ENCODE results near the gene SYTL1.

Gene SYTL1

DNA sequence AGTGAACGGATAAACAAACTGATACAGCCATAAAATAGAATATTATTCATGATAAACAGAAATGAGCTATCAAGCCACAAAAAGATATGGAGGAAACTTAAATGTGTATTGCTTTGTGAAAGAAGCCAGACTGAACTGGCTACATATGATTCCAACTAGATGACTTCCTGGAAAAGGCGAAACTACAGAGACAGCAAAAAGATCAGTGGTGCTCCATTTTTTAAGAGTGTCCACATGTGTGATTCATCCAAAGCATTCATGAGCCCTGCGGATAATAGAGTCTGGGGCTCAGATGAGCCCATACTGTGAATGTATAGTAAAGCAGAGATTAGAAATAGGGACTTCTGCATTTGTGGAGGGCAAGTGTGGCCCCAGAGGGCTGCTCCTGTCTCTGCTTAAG lies 27.7 kb upstream of the SYTL1 start:
- no peak for TF ChIP-seq GABPA (IDR thresholded peaks at IDR 0.05; ENCODE audit: low read depth)
- TF ChIP-seq, protein P1, sequence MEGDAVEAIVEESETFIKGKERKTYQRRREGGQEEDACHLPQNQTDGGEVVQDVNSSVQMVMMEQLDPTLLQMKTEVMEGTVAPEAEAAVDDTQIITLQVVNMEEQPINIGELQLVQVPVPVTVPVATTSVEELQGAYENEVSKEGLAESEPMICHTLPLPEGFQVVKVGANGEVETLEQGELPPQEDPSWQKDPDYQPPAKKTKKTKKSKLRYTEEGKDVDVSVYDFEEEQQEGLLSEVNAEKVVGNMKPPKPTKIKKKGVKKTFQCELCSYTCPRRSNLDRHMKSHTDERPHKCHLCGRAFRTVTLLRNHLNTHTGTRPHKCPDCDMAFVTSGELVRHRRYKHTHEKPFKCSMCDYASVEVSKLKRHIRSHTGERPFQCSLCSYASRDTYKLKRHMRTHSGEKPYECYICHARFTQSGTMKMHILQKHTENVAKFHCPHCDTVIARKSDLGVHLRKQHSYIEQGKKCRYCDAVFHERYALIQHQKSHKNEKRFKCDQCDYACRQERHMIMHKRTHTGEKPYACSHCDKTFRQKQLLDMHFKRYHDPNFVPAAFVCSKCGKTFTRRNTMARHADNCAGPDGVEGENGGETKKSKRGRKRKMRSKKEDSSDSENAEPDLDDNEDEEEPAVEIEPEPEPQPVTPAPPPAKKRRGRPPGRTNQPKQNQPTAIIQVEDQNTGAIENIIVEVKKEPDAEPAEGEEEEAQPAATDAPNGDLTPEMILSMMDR (IDR thresholded peaks at IDR 0.05; ENCODE audit: insufficient read depth, low read length): no peak
- TF ChIP-seq, protein P2, sequence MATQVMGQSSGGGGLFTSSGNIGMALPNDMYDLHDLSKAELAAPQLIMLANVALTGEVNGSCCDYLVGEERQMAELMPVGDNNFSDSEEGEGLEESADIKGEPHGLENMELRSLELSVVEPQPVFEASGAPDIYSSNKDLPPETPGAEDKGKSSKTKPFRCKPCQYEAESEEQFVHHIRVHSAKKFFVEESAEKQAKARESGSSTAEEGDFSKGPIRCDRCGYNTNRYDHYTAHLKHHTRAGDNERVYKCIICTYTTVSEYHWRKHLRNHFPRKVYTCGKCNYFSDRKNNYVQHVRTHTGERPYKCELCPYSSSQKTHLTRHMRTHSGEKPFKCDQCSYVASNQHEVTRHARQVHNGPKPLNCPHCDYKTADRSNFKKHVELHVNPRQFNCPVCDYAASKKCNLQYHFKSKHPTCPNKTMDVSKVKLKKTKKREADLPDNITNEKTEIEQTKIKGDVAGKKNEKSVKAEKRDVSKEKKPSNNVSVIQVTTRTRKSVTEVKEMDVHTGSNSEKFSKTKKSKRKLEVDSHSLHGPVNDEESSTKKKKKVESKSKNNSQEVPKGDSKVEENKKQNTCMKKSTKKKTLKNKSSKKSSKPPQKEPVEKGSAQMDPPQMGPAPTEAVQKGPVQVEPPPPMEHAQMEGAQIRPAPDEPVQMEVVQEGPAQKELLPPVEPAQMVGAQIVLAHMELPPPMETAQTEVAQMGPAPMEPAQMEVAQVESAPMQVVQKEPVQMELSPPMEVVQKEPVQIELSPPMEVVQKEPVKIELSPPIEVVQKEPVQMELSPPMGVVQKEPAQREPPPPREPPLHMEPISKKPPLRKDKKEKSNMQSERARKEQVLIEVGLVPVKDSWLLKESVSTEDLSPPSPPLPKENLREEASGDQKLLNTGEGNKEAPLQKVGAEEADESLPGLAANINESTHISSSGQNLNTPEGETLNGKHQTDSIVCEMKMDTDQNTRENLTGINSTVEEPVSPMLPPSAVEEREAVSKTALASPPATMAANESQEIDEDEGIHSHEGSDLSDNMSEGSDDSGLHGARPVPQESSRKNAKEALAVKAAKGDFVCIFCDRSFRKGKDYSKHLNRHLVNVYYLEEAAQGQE (IDR thresholded peaks at IDR 0.05; ENCODE audit: insufficient replicate concordance, low read depth): no peak
- Histone ChIP-seq H3K27ac (replicated peaks) (no peak overlapping the region), H3K4me3 (replicated peaks; ENCODE audit: insufficient read depth, low read length) (no peak overlapping the region), H3K27me3 (ENCODE audit: insufficient read depth, poor library complexity, severe bottlenecking) (no peaks in the 10 kb centered on the region)
- no peak for DNase-seq (ENCODE audit: low read depth in 1 of 2, low spot score in 1 of 2)

DNA sequence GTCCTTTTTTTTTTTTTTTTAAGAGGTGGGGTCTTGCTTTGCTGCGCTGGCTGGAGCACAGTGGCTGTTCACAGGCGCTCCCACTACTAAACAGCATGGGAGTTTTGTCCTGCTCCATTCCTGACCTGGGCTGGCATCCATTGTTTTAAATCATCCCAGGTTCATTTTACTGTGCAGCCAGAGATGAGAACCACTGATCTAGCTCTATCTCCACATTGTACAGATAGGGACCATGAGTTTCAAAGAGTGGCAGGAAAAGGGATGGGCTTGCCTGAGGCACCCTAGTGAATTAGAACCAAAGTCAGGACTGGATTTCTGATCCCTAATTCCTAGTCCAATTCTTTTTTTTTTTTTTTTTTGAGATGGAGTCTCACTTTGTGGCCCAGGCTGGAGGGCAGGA lies 27.1 kb upstream of the SYTL1 start:
- TF ChIP-seq GABPA (IDR thresholded peaks at IDR 0.05; ENCODE audit: low read depth): no peak
- TF ChIP-seq, protein P2 (IDR thresholded peaks at IDR 0.05; ENCODE audit: insufficient replicate concordance, low read depth): no peak
- Histone ChIP-seq H3K27me3 (ENCODE audit: insufficient read depth, poor library complexity, severe bottlenecking) (no peaks in the 10 kb centered on the region), H3K4me3 (replicated peaks; ENCODE audit: insufficient read depth, low read length) (no peak overlapping the region), H3K27ac (replicated peaks) (no peak overlapping the region)
- DNase-seq (ENCODE audit: low read depth in 1 of 2, low spot score in 1 of 2): no peak

DNA sequence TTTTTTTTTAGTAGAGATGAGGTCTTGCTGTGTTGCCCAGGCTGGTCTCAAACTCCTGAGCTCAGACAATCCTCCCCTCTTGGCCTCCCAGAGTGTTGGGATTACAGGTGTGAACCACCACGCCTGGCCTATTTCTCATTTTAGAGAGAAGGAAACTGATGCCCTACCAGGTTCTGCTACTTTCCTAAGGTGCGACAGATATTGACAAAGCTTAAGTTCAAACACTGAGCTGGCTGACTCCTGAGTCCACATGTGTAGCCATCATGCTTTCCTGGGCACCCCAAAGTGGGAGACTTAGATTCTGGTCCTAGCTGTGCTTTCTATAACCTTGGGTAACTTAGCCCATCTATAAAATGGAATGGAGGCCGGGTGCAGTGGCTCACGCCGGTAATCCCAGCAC lies 25.0 kb upstream of the SYTL1 start:
- TF ChIP-seq SPI1 (IDR thresholded peaks at IDR 0.05; ENCODE audit: borderline replicate concordance, low read depth) (no peak), POLR2AphosphoS5 (IDR thresholded peaks at IDR 0.05; ENCODE audit: low read depth) (no peak), GABPA (IDR thresholded peaks at IDR 0.05; ENCODE audit: low read depth) (no peak)
- TF ChIP-seq, protein P2 (IDR thresholded peaks at IDR 0.05; ENCODE audit: insufficient replicate concordance, low read depth): no peak
- TF ChIP-seq, protein P1 (IDR thresholded peaks at IDR 0.05; ENCODE audit: insufficient read depth, low read length): no peak
- no peak for DNase-seq (ENCODE audit: low read depth in 1 of 2, low spot score in 1 of 2)
- Histone ChIP-seq H3K27ac (replicated peaks) (no peak overlapping the region), H3K27me3 (ENCODE audit: insufficient read depth, poor library complexity, severe bottlenecking) (no peaks in the 10 kb centered on the region), H3K4me3 (replicated peaks; ENCODE audit: insufficient read depth, low read length) (no peak overlapping the region)

DNA sequence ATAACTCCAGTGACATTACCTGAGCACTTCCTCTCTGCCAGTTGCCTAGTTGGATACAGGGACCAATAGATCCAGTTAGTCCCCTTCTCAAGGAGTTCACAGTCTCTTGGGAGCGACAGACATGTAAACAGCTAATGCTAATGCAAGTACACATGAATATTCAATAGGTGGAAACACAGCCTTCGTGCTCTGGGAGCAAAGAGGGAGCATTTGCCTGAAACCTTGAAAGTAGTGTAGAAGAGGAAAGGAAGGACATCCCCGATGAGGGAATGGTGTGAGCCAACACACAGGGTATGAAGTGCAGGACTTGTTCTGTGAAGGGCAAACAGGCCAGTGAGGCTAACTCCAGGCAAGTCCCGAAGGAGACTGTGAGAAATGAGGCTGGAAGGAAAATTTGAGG lies 23.7 kb upstream of the SYTL1 start:
- no peak for TF ChIP-seq POLR2AphosphoS5 (IDR thresholded peaks at IDR 0.05; ENCODE audit: low read depth)
- TF ChIP-seq, protein P2 (IDR thresholded peaks at IDR 0.05; ENCODE audit: insufficient replicate concordance, low read depth): no peak
- no peak for TF ChIP-seq GABPA (IDR thresholded peaks at IDR 0.05; ENCODE audit: low read depth)
- no peak for TF ChIP-seq SPI1 (IDR thresholded peaks at IDR 0.05; ENCODE audit: borderline replicate concordance, low read depth)
- TF ChIP-seq, protein P1 (IDR thresholded peaks at IDR 0.05; ENCODE audit: insufficient read depth, low read length): no peak
- Histone ChIP-seq H3K27me3 (ENCODE audit: insufficient read depth, poor library complexity, severe bottlenecking) (no peaks in the 10 kb centered on the region), H3K4me3 (replicated peaks; ENCODE audit: insufficient read depth, low read length) (no peak overlapping the region), H3K27ac (replicated peaks) (no peak overlapping the region)
- no peak for DNase-seq (ENCODE audit: low read depth in 1 of 2, low spot score in 1 of 2)

Measured in HL-60 (cell line).